SK-N-SH (cell line): ENCODE data around the gene EFCAB8. TPM values are rescaled to one million over a fixed set of nuclear protein-coding genes. Genes with fewer than 3 reads are reported as not detected.
A peak's percentile ranks its signal among the peaks of the same experiment; 100 is the strongest.

Source experiments
- CTCF ChIA-PET: fragments of 300-600, 350-600 bp; formaldehyde crosslinking; extraction: SDS; loops from one replicate; lab custom pipeline; 2021; lab: Yijun Ruan, JAX
- POLR2A ChIA-PET: fragments of 350-600 bp; sonication (Branson Sonifier 250); formaldehyde crosslinking; extraction: SDS; loops from one replicate; lab custom pipeline; 2020; ENCODE audit warnings: antibody characterized with exemption, inconsistent platforms; lab: Yijun Ruan, JAX
- DNase-seq: peaks from one replicate; pipeline ENCODE4 v3.0.0; 2012
- H2AFZ ChIP-seq: fragments of 200-600 bp; sonication (generic); 2 replicates; pipeline ENCODE4 v1.8.1; 2016; ENCODE audit warnings: antibody characterized with exemption, mild to moderate bottlenecking, low read depth
- H3F3A ChIP-seq: fragments of 200-600 bp; sonication (generic); replicated peaks from 2 replicates; pipeline ENCODE3; 2016; ENCODE audit warnings: antibody characterized with exemption, mild to moderate bottlenecking; ENCODE audit not compliant: insufficient read depth
- H3K27ac ChIP-seq, 2 experiments: fragments of 200-500 bp in 1 of 2; fragments of 200-600 bp in 1 of 2; sonication (Bioruptor generic) in 1 of 2; sonication (generic), shearing (Covaris generic) in 1 of 2; 2 replicates each; pipeline versions ENCODE4 v1.5.1 to v1.6.1; 2014 to 2016; ENCODE audit warnings: low read depth in 2 of 2, inconsistent platforms in 1 of 2, low read length in 1 of 2, mild to moderate bottlenecking in 1 of 2, mixed read lengths in 1 of 2
- H3K27me3 ChIP-seq: fragments of 200-600 bp; sonication (generic), shearing (Covaris generic); 2 replicates; pipeline ENCODE4 v1.6.1; 2016; ENCODE audit warnings: mixed run types; ENCODE audit not compliant: insufficient read depth
- H3K36me3 ChIP-seq, 2 experiments: fragments of 200-500 bp in 1 of 2; fragments of 200-600 bp in 1 of 2; sonication (Bioruptor generic) in 1 of 2; sonication (generic) in 1 of 2; replicated peaks in 1 of 2; 2 replicates each; pipeline versions ENCODE3 to v1.5.1; 2014 to 2016; ENCODE audit warnings: low read length in 1 of 2, mild to moderate bottlenecking in 1 of 2; ENCODE audit not compliant: insufficient read depth in 2 of 2, control insufficient read depth in 1 of 2
- H3K4me1 ChIP-seq, 2 experiments: fragments of 200-500 bp in 1 of 2; fragments of 200-600 bp in 1 of 2; sonication (Bioruptor generic) in 1 of 2; sonication (generic), shearing (Covaris generic) in 1 of 2; 2 replicates each; pipeline versions ENCODE4 v1.5.1 to v1.6.1; 2014 to 2016; ENCODE audit warnings: low read depth in 1 of 2, low read length in 1 of 2, mixed run types in 1 of 2; ENCODE audit not compliant: insufficient read depth in 2 of 2, control insufficient read depth in 1 of 2
- H3K4me2 ChIP-seq: fragments of 200-600 bp; sonication (generic), shearing (Covaris generic); 2 replicates; pipeline ENCODE4 v1.6.1; 2017; ENCODE audit warnings: mixed run types
- H3K4me3 ChIP-seq, 2 experiments: fragments of 200-500 bp in 1 of 2; fragments of 200-600 bp in 1 of 2; sonication (Bioruptor generic) in 1 of 2; sonication (generic), shearing (Covaris generic) in 1 of 2; 2 replicates each; pipeline versions ENCODE4 v1.5.1 to v1.8.1; 2014 to 2016; ENCODE audit warnings: low read depth in 2 of 2, inconsistent platforms in 1 of 2, low read length in 1 of 2, mild to moderate bottlenecking in 1 of 2, mixed read lengths in 1 of 2, moderate library complexity in 1 of 2
- H3K79me2 ChIP-seq: fragments of 200-600 bp; sonication (generic); 2 replicates; pipeline ENCODE4 v1.8.1; 2017; ENCODE audit warnings: mild to moderate bottlenecking; ENCODE audit not compliant: insufficient read depth
- H3K9ac ChIP-seq: fragments of 200-600 bp; sonication (generic); 2 replicates; pipeline ENCODE4 v1.6.1; 2017; ENCODE audit warnings: mixed run types
- H3K9me2 ChIP-seq: fragments of 200-600 bp; sonication (generic); 2 replicates; pipeline ENCODE4 v1.6.1; 2017; ENCODE audit warnings: mixed run types
- H3K9me3 ChIP-seq: fragments of 200-600 bp; sonication (generic); 2 replicates; pipeline ENCODE4 v1.6.1; 2017; ENCODE audit warnings: mixed run types, mild to moderate bottlenecking, moderate library complexity
- H4K20me1 ChIP-seq: fragments of 200-600 bp; sonication (generic); 2 replicates; pipeline ENCODE4 v1.6.1; 2017; ENCODE audit warnings: mild to moderate bottlenecking, mixed run types; ENCODE audit not compliant: insufficient read depth
- CTCF ChIP-seq: fragments of 200-600 bp; sonication (generic); IDR thresholded peaks from 2 replicates; pipeline ENCODE4 v1.6.1; 2017; ENCODE audit warnings: antibody characterized with exemption, mild to moderate bottlenecking, moderate library complexity
- FOSL2 ChIP-seq: IDR thresholded peaks from 2 replicates; pipeline ENCODE4 v1.4.0; 2012; ENCODE audit warnings: low read depth, mild to moderate bottlenecking, moderate library complexity, borderline replicate concordance
- FOXM1 ChIP-seq: IDR thresholded peaks from 2 replicates; pipeline ENCODE4 v1.4.0; 2012; ENCODE audit warnings: low read depth, mild to moderate bottlenecking
- GABPA ChIP-seq: IDR thresholded peaks from 2 replicates; pipeline ENCODE4 v1.4.0; 2012; ENCODE audit warnings: low read depth, mild to moderate bottlenecking
- JUND ChIP-seq: IDR thresholded peaks from 2 replicates; pipeline ENCODE4 v1.4.0; 2012
- MAX ChIP-seq: IDR thresholded peaks from 2 replicates; pipeline ENCODE4 v1.4.0; 2012; ENCODE audit warnings: low read depth
- MEF2A ChIP-seq: IDR thresholded peaks from 2 replicates; pipeline ENCODE4 v1.4.0; 2012; ENCODE audit warnings: low read depth, borderline replicate concordance
- NFIC ChIP-seq: IDR thresholded peaks from 2 replicates; pipeline ENCODE4 v1.4.0; 2012; ENCODE audit warnings: borderline replicate concordance
- PBX3 ChIP-seq: IDR thresholded peaks from 2 replicates; pipeline ENCODE4; 2012
- POLR2AphosphoS5 ChIP-seq: IDR thresholded peaks from 2 replicates; pipeline ENCODE4 v1.6.1; 2012; ENCODE audit warnings: low read depth, low read length
- RAD21 ChIP-seq: IDR thresholded peaks from 2 replicates; pipeline ENCODE4 v1.6.1; 2012; ENCODE audit warnings: mild to moderate bottlenecking, low read length
- SIN3A ChIP-seq: IDR thresholded peaks from 2 replicates; pipeline ENCODE4 v1.6.1; 2012; ENCODE audit warnings: low read depth, mild to moderate bottlenecking, low read length, moderate library complexity, borderline replicate concordance
- TAF1 ChIP-seq: IDR thresholded peaks from 2 replicates; pipeline ENCODE4 v1.6.1; 2012; ENCODE audit warnings: low read depth, mild to moderate bottlenecking, low read length, moderate library complexity, borderline replicate concordance
- USF1 ChIP-seq: IDR thresholded peaks from 2 replicates; pipeline ENCODE4 v1.4.0; 2012; ENCODE audit warnings: low read depth, borderline replicate concordance
- WGBS: methylation state at CpG from one replicate; pipeline ENCODE4 v1.1.6; 2017; ENCODE audit warnings: low lambda C conversion rate; 5-methylcytosine and 5-hydroxymethylcytosine counted together
- polyA plus RNA-seq, 3 experiments: library from polyadenylated mRNA; depleted of rRNA; stranded (reverse); fragments of >200 nt; gene quantifications; 2 replicates each; pipeline ENCODE4 v1.2.3, GENCODE V29; 2012

Gene EFCAB8
- polyA plus RNA-seq, 1 of the 3 experiments (the other 2 are of a cell fraction), result not detected

GRCh38 chr20:32980990-32981389 lies 122.3 kb downstream of the EFCAB8 start:
- no peak for DNase-seq
- no peaks in the 10 kb centered on the region for H3K9me3 ChIP-seq
- H3K27me3 ChIP-seq, result no peaks in the 10 kb centered on the region; the same call in 1 of the 2 replicates
- H3K4me2 ChIP-seq, result no peak overlapping the region
- no peaks in the 10 kb centered on the region for H4K20me1 ChIP-seq
- peaks cover 0 to 3% of the 10 kb centered on the region in 2 experiments; a peak in 1 of 4 replicates for H3K4me1 ChIP-seq
- no peaks in the 10 kb centered on the region for H3F3A ChIP-seq
- no peaks in the 10 kb centered on the region for H3K9me2 ChIP-seq
- CTCF ChIA-PET, result no interaction called here
- WGBS, result 30% methylated on average over 6 of the region's 6 CpGs
- H3K36me3 ChIP-seq, result no peaks in the 10 kb centered on the region
- H2AFZ ChIP-seq, result no peak overlapping the region
- H3K9ac ChIP-seq, result no peak overlapping the region
- H3K27ac ChIP-seq, result no peak overlapping the region
- H3K4me3 ChIP-seq, result no peak overlapping the region
- POLR2A ChIA-PET, result no interaction called here
- TF ChIP-seq NFIC (no peak), MEF2A (no peak), JUND (no peak), USF1 (no peak), GABPA (no peak), FOXM1 (no peak), RAD21 (no peak), POLR2AphosphoS5 (no peak), SIN3A (no peak), CTCF (no peak)
- H3K79me2 ChIP-seq, result no peaks in the 10 kb centered on the region

GRCh38 chr20:32982617-32983458 lies 124.1 kb downstream of the EFCAB8 start:
- ChIA-PET CTCF (interaction anchor here (1.1 kb wide), 1 partner anchor 9 kb away, joined by 3 read pairs; no protein-coding TSS in a partner anchor), POLR2A (no interaction called here)

More at GRCh38 chr20:32982617-32983458, 124.1 kb downstream of the EFCAB8 start:
- no peak overlapping the region for H2AFZ ChIP-seq
- no peaks in the 10 kb centered on the region for H3K36me3 ChIP-seq
- no peaks in the 10 kb centered on the region for H3F3A ChIP-seq
- H3K9ac ChIP-seq, result no peak overlapping the region
- H3K79me2 ChIP-seq, result no peaks in the 10 kb centered on the region
- 33% methylated on average over 3 of the region's 10 CpGs for WGBS
- no peak overlapping the region for H3K4me3 ChIP-seq
- no peak overlapping the region for H3K4me2 ChIP-seq
- H3K27me3 ChIP-seq, result no peaks in the 10 kb centered on the region; the same call in 1 of the 2 replicates
- TF ChIP-seq PBX3, result no peak
- no peak for TF ChIP-seq TAF1
- no peak for TF ChIP-seq MAX
- TF ChIP-seq FOSL2, result no peak
- no peaks in the 10 kb centered on the region for H4K20me1 ChIP-seq
- peaks cover 0 to 3% of the 10 kb centered on the region in 2 experiments; a peak in 1 of 4 replicates for H3K4me1 ChIP-seq
- H3K9me3 ChIP-seq, result no peaks in the 10 kb centered on the region
- no peaks in the 10 kb centered on the region for H3K9me2 ChIP-seq
- DNase-seq, result peak; percentile 55
- H3K27ac ChIP-seq, result no peak overlapping the region
